Astrocyte (in vitro differentiated cells and primary cell): ENCODE results near the gene MAP3K6. TPM values are rescaled to one million over a fixed set of nuclear protein-coding genes. Genes with fewer than 3 reads are reported as not detected.

Experiments
- DNase-seq: peaks from one replicate; pipeline ENCODE4 v3.0.0-alpha.2; 2010; ENCODE audit warnings: low read depth
- FAIRE-seq: peaks from 2 replicates; lab custom pipeline; 2011; peaks lifted over from hg19 to GRCh38; lab: Jason Lieb, UNC
- H2AFZ ChIP-seq: 2 replicates; pipeline ENCODE4 v1.6.0; 2012; ENCODE audit warnings: low read depth, low read length, inconsistent platforms
- H3K27ac ChIP-seq: 2 replicates; pipeline ENCODE4 v1.5.1; 2011; ENCODE audit warnings: low read depth, low read length, inconsistent platforms
- H3K27me3 ChIP-seq: 2 replicates; pipeline ENCODE4 v1.6.0; 2011; ENCODE audit warnings: low read length, inconsistent platforms; ENCODE audit not compliant: insufficient read depth
- H3K36me3 ChIP-seq: 2 replicates; pipeline ENCODE4 v1.5.1; 2011; ENCODE audit warnings: low read length, inconsistent platforms; ENCODE audit not compliant: insufficient read depth
- H3K4me1 ChIP-seq: 2 replicates; pipeline ENCODE4 v1.5.1; 2011; ENCODE audit warnings: low read length, inconsistent platforms; ENCODE audit not compliant: insufficient read depth
- H3K4me2 ChIP-seq: 2 replicates; pipeline ENCODE4 v1.6.0; 2012; ENCODE audit warnings: low read length, inconsistent platforms
- H3K4me3 ChIP-seq: 2 replicates; pipeline ENCODE4 v1.5.1; 2011; ENCODE audit warnings: low read depth, mild to moderate bottlenecking, low read length, inconsistent platforms; ENCODE audit not compliant: insufficient read depth
- H3K79me2 ChIP-seq: 2 replicates; pipeline ENCODE4 v1.6.0; 2012; ENCODE audit warnings: mild to moderate bottlenecking, low read length, inconsistent platforms; ENCODE audit not compliant: insufficient read depth
- H3K9ac ChIP-seq: 2 replicates; pipeline ENCODE4 v1.6.0; 2012; ENCODE audit warnings: mild to moderate bottlenecking, low read length, inconsistent platforms
- H3K9me3 ChIP-seq: 2 replicates; pipeline ENCODE4 v1.5.1; 2012; ENCODE audit warnings: low read depth, mild to moderate bottlenecking, low read length, inconsistent platforms; ENCODE audit not compliant: insufficient read depth
- H4K20me1 ChIP-seq: 2 replicates; pipeline ENCODE4 v1.6.0; 2012; ENCODE audit warnings: low read length, inconsistent platforms; ENCODE audit not compliant: insufficient read depth
- H3K27ac Mint-ChIP-seq: one replicate; pipeline ENCODE4 v1.8.0; 2021; ENCODE audit warnings: mild to moderate bottlenecking, mixed read lengths; ENCODE audit not compliant: unreplicated experiment
- H3K27me3 Mint-ChIP-seq: one replicate; pipeline ENCODE4 v1.8.0; 2021; ENCODE audit warnings: low read depth, mixed read lengths; ENCODE audit not compliant: unreplicated experiment
- H3K36me3 Mint-ChIP-seq: one replicate; pipeline ENCODE4 v1.8.0; 2021; ENCODE audit warnings: low read depth, mixed read lengths; ENCODE audit not compliant: unreplicated experiment
- H3K4me1 Mint-ChIP-seq: one replicate; pipeline ENCODE4 v1.8.0; 2021; ENCODE audit warnings: low read depth, mixed read lengths; ENCODE audit not compliant: unreplicated experiment
- H3K4me3 Mint-ChIP-seq: one replicate; pipeline ENCODE4 v1.8.0; 2021; ENCODE audit warnings: mild to moderate bottlenecking, moderate library complexity, mixed read lengths; ENCODE audit not compliant: unreplicated experiment
- H3K9me3 Mint-ChIP-seq: one replicate; pipeline ENCODE4 v1.8.0; 2021; ENCODE audit warnings: mild to moderate bottlenecking, mixed read lengths; ENCODE audit not compliant: unreplicated experiment
- EZH2 ChIP-seq: IDR thresholded peaks from 2 replicates; pipeline ENCODE4 v1.6.1; 2012; ENCODE audit warnings: mild to moderate bottlenecking, low read length, inconsistent platforms; ENCODE audit not compliant: insufficient read depth
- total RNA-seq: library from RNA; stranded (reverse); gene quantifications from 2 replicates; pipeline ENCODE4 v1.2.1, GENCODE V29; 2021
- TF ChIP-seq, protein P1 (sequence below): IDR thresholded peaks from 2 replicates; pipeline ENCODE4 v1.5.1; 2011; ENCODE audit warnings: low read depth, mild to moderate bottlenecking, inconsistent platforms, low read length, moderate library complexity; ENCODE audit not compliant: insufficient read depth

The MAP3K6 gene
- total RNA-seq, 1 donor from 2014 or later: 16.8 TPM

- H3K27me3 Mint-ChIP-seq: no peaks in the 10 kb centered on the region
- Histone ChIP-seq H3K9ac (no peak overlapping the region), H3K4me2 (no peak overlapping the region), H3K4me1 (peaks cover 21% of the 10 kb centered on the region), H3K36me3 (no peaks in the 10 kb centered on the region), H3K79me2 (no peaks in the 10 kb centered on the region), H3K27me3 (no peaks in the 10 kb centered on the region), H3K4me3 (no peak overlapping the region), H2AFZ (no peak overlapping the region), H4K20me1 (no peaks in the 10 kb centered on the region), H3K27ac (no peak overlapping the region), H3K9me3 (no peaks in the 10 kb centered on the region)
- H3K36me3 Mint-ChIP-seq: no peaks in the 10 kb centered on the region
- TF ChIP-seq, protein P1, sequence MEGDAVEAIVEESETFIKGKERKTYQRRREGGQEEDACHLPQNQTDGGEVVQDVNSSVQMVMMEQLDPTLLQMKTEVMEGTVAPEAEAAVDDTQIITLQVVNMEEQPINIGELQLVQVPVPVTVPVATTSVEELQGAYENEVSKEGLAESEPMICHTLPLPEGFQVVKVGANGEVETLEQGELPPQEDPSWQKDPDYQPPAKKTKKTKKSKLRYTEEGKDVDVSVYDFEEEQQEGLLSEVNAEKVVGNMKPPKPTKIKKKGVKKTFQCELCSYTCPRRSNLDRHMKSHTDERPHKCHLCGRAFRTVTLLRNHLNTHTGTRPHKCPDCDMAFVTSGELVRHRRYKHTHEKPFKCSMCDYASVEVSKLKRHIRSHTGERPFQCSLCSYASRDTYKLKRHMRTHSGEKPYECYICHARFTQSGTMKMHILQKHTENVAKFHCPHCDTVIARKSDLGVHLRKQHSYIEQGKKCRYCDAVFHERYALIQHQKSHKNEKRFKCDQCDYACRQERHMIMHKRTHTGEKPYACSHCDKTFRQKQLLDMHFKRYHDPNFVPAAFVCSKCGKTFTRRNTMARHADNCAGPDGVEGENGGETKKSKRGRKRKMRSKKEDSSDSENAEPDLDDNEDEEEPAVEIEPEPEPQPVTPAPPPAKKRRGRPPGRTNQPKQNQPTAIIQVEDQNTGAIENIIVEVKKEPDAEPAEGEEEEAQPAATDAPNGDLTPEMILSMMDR: no peak
- no peak for TF ChIP-seq EZH2
- H3K27ac Mint-ChIP-seq: no peak overlapping the region
- peaks cover 24% of the 10 kb centered on the region for H3K4me1 Mint-ChIP-seq
- H3K9me3 Mint-ChIP-seq: no peaks in the 10 kb centered on the region
- DNase-seq (no peak), FAIRE-seq (no peak)
- H3K4me3 Mint-ChIP-seq: no peak overlapping the region
These were observed 34.2 kb upstream of the MAP3K6 start for GRCh38 chr1:27400963-27401341.

- Histone ChIP-seq H3K36me3 (no peaks in the 10 kb centered on the region), H3K4me2 (no peak overlapping the region), H3K9me3 (no peaks in the 10 kb centered on the region), H3K27me3 (no peaks in the 10 kb centered on the region), H4K20me1 (no peaks in the 10 kb centered on the region), H3K4me3 (no peak overlapping the region), H3K9ac (no peak overlapping the region), H3K4me1 (peaks cover 20% of the 10 kb centered on the region), H3K79me2 (no peaks in the 10 kb centered on the region), H3K27ac (no peak overlapping the region), H2AFZ (no peak overlapping the region)
- Mint-ChIP-seq H3K27me3 (no peaks in the 10 kb centered on the region), H3K27ac (peak overlapping the region; percentile 66), H3K36me3 (no peaks in the 10 kb centered on the region), H3K9me3 (no peaks in the 10 kb centered on the region), H3K4me1 (peaks cover 20% of the 10 kb centered on the region), H3K4me3 (no peak overlapping the region)
- TF ChIP-seq EZH2: no peak
- TF ChIP-seq, protein P1: no peak
- DNase-seq: no peak
- no peak for FAIRE-seq
These were observed 33.6 kb upstream of the MAP3K6 start for GRCh38 chr1:27400082-27400962.
